Measurements from ENCODE around the gene HSPB7. TPM values are rescaled to one million over a fixed set of nuclear protein-coding genes. Genes with fewer than 3 reads are reported as not detected.

The HSPB7 gene
- total RNA-seq: 13.2 and 19.6 TPM in 2 replicates

GRCh38 chr1:16017461-16018303 lies at the start of gene HSPB7:
HSPB7 (minus strand) TSS chr1:16018043; CDS start chr1:16017963, 80 bp downstream.

GRCh38 chr1:16043521-16043920 lies 25.7 kb upstream of the HSPB7 start, which contains the start of gene CLCNKB:
CLCNKB (plus strand) TSS chr1:16043782; CDS start chr1:16044493, 711 bp downstream.

GRCh38 chr1:16021681-16022080 lies 3.8 kb upstream of the HSPB7 start, which contains the start of gene CLCNKA:
CLCNKA (plus strand) TSS chr1:16022036; CDS start chr1:16022620, 584 bp downstream.

GRCh38 chr1:15975805-15976680 lies 41.8 kb downstream of the HSPB7 start, which contains the start of gene ZBTB17:
ZBTB17 (minus strand) TSS chr1:15976101; CDS start chr1:15948495, 27,606 bp downstream.

Small RNA genes within 50 kb of the gene (small RNA-seq; reads per million reads assigned to genes)
- gene AL355994.1 (not detected), gene AL355994.5 (not detected)

Other genes starting within 250 kb of the HSPB7 start
- gene UQCRHL, start 210.4 kb downstream of the HSPB7 start, total RNA-seq: 1.6 and 1.8 TPM in 2 replicates
- 33.3 and 34.0 TPM in 2 replicates for gene SPEN, start 170.3 kb downstream of the HSPB7 start, total RNA-seq
- 16.6 and 19.3 TPM in 2 replicates for gene ZBTB17, start 41.9 kb downstream of the HSPB7 start, total RNA-seq
- not detected in 2 replicates for gene SRARP, start 13.8 kb downstream of the HSPB7 start, total RNA-seq
- gene CLCNKA, start 4.0 kb upstream of the HSPB7 start, total RNA-seq: not detected in 2 replicates
- 0.54 and 0.78 TPM in 2 replicates for gene CLCNKB, start 25.7 kb upstream of the HSPB7 start, total RNA-seq
- 0.26 TPM in 1 of 2 replicates, not detected in the other for gene FAM131C, start 55.6 kb upstream of the HSPB7 start, total RNA-seq
- gene EPHA2, start 138.0 kb upstream of the HSPB7 start, total RNA-seq: 9.8 and 21.7 TPM in 2 replicates
- 12.7 and 13.8 TPM in 2 replicates for gene ARHGEF19, start 194.6 kb upstream of the HSPB7 start, total RNA-seq
- gene CPLANE2, start 219.1 kb upstream of the HSPB7 start, total RNA-seq: 7.8 and 8.2 TPM in 2 replicates